HG02678 (cell line): ENCODE data around the gene DNASE2.
"Not testable (repeated sequence)": the region's sequence is repeated elsewhere in the genome, so short reads cannot be mapped to it uniquely, and the experiment has no call there.

Source experiments
- ATAC-seq: cut with Tn5 transposase; IDR thresholded peaks from one replicate; pipeline ENCODE4 v1.9.1; 2021; ENCODE audit warnings: mild to moderate bottlenecking, moderate library complexity; ENCODE audit not compliant: unreplicated experiment

DNASE2 gene, protein sequence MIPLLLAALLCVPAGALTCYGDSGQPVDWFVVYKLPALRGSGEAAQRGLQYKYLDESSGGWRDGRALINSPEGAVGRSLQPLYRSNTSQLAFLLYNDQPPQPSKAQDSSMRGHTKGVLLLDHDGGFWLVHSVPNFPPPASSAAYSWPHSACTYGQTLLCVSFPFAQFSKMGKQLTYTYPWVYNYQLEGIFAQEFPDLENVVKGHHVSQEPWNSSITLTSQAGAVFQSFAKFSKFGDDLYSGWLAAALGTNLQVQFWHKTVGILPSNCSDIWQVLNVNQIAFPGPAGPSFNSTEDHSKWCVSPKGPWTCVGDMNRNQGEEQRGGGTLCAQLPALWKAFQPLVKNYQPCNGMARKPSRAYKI

DNA sequence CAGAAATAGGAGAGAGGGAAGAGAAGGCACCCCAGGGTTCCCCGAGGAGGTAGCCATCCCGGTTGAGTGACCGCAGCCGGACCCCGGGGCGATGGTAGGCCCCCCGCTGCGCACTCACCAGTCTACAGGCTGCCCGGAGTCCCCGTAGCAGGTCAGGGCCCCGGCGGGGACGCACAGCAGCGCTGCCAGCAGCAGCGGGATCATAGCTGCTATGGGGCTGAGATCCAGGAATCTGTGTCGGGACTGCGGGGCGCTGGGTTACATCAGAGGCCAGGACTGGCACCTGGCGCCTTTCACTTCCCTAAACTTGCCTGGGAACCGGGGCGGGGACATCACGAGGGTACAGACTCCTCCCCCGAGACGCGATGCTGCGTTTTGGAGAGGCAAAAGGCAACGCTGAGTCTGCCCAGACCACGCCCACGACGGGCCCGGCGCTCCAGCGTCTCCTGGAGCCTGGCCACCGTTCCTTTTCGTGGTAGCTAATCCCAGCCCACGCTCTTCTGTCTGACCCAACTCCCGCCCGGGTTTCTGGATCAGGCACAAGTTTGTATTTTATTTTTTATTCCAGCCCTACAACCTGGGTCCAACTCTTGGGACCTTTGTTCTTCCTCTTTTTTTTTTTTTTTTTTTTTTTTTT, at the start of gene DNASE2:
DNASE2 (minus strand) TSS at position 278 of the 637 bp plus-strand sequence; CDS start at position 204, 74 bp downstream.
- ATAC-seq = peak; percentile 94

DNA sequence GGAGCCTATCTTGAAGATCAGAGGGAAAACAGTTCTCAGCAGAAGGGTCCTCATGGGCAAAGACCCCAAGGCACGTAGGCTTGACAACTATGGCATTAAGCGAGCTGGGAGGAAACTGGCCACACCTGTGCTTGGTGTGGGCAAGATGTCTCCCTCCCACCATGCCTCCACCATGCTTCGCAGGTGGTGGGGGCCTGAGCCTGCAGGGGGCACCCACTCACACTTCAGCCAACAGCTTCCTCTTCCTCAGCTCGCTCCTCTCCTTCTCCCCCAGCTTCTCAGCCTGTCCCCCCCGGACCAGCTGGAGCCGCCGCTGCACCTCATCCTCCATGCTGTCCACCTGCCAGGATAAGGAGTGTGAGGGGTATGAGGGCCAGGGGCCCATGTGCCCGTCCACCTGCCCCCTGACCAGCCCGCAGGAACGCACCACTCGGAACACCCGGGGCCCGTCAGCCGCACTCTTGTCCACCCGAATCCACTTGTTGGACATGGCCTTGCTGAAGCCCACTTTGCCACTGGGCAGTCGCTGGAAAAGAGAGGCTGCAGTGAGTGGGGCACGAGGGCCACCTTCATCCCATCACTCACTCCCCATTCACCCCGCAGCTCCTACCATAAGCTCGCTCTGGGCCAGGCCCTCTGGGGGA, 48.9 kb upstream of the DNASE2 start:
- ATAC-seq = no peak

DNA sequence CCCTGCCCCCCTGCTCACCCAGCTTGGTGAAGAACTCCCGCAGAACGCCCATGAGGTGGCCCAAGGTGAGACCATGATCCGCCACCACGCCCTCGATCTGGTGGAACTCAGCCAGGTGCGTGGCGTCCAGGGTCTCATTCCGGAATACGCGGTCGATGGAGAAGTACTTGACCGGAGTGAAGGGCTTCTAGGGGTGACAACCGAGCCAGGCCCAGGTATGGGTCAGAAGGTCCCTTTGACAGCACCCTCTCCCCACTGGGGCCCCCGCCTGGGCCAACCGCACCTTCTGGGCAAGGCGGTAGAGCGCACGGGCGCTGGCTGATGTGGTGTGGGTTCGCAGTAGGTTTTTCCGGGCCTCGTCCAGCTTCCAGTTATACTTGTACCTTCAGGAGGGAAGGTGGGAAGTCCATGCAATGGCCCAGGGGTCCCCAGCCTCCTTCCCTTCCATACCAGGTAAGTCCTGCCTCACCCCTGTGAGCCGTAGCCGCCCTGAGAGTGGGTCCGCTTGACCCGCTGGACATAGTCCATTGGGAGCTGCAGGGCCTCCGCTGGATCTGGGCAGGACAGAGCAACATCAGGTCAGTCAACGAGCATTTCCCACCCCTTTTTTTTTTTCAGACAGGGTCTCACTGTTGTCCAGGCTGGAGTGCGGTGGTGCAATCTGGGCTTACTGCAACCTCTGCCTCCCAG, 43.5 kb upstream of the DNASE2 start:
- no peak for ATAC-seq

DNA sequence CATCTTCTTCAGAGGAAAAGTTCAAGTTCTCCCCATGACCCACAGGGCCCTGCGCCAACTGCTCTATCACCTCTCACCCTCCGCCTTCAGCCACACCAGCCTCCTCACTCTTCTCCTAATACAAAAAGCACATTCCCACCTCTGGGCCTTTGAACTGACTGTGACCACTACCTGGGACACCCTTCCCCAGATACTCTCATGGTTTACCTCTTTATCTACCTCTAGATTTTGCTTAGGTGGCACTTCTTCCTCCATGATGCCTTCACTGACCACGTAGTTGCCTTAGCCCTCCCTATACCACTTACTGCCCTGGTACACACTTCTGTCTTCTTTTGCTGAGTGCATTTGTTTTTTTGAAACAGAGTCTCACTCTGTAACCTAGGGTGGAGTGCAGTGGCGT, 41.7 kb upstream of the DNASE2 start:
- no peak for ATAC-seq

DNA sequence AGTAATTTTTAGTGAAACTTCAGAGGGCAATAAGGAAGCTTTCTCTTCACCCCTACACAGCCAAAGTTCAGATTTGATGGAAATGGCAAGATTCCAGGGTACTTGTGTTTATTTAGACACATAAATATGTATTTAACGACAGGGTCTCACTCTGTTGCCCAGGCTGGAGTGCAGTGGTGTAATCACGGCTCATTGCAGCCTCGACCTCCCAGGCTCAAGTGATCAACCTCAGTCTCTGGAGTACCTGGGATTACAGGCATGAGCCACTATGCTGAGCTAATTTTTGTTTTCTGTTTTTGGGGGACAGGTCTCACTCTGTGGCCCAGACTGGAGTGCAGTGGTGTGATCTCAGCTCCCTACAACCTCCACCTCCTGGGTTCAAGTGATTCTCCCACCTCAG, 39.8 kb upstream of the DNASE2 start:
- no peak for ATAC-seq

DNA sequence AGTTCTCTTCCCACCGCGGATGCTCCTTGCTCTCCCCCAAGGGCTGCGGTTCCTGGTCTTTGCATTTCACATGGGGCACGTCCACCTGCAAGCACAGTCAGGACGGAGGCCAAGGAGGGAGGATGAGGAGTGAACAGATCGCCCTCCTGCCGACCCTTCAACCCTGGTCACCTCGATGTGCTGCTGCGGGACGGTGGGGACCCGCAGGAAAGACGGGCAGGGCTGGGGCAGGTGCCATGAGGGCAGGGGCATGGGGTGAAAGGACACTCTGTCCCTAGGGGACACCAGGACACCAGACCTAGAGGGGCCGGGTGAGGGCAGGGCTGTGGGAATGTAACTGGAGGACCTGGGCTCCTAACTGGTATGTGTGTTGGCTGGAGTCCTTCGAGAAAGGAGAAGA, 37.0 kb upstream of the DNASE2 start:
- ATAC-seq = no peak

DNA sequence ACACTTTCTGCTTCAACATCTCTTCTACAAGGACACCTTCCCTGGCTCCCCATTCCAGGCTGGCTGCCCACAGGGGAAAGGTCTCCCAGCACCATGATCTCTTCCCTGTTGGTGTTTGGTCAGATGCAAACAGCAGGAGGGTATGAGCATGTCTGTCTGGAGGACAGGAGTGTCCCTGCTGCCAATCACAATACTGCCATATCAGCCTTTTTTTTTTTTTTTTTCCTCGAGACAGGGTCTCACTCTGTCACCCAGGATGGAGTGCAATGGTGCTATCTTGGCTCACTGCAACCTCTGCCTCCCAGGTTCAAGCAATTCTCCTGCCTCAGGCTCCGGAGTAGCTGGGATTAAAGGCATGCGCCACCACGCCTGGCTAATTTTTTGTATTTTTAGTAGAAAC, 34.6 kb upstream of the DNASE2 start:
- ATAC-seq = not testable (repeated sequence)

DNA sequence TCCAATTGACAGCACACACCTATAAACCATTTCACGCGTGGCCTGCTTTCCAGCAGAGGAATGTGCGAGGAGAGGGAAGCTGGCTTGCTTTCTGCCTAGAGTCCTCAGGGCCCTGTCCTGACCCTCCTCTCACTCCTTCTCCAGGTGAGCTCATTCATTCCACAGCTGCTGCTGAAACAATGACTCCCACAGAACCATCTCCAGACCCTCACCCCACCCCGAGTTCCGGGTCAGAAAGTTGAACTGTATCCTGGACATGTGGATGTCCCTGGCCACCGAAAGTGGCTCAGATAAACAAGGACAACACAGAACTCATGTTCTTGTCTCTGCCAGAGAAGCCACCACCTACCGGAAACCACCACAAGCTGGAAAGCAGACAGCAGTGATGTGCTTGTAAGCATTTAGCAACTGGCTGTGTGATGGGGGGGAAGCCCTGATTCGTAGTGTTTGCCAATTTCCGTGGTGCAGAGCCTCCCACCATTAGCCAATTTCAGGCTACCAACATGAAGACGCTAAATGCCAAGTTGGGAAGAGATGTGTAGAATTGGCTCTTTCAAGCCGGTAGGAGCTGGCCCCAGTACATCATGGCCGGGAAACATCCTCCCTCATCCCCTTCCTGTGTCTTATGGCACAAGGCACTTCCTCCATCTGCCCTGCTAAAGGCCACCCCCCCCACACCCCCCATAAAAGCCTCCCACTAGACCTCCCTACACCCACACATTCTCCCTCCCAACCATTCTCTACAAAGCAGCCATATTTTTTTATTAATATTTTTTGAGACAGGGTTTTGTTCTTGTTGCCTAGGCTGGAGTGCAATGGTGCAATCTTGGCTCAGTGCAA, 32.8 kb upstream of the DNASE2 start:
- no peak for ATAC-seq

DNA sequence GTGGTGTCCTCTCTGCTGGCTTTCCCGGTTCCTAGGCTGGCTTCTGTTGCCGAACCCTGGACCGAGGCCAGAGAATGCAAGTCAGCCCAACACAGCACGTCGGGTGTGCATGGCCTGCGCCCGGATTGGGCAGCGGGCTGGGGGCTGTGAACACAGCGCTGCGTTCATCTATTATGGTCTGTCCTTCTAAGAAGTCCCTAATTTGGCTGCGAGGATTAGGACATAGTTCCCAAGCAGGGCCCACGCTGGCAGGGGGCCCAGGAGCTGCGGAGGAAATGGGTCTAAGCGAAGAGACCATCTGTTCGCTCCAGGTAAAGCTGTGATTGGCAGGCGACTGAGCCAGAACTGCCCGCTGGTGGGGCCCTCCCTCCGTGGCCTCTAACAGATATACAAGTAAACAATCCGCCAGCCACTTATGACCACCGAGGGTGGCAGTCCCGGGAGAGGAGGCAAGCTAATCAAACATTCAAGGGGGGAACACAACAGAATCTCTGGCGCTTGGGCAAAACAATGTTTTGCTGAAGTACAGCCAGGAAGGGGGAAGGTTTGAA, 31.8 kb upstream of the DNASE2 start:
- ATAC-seq = no peak

DNA sequence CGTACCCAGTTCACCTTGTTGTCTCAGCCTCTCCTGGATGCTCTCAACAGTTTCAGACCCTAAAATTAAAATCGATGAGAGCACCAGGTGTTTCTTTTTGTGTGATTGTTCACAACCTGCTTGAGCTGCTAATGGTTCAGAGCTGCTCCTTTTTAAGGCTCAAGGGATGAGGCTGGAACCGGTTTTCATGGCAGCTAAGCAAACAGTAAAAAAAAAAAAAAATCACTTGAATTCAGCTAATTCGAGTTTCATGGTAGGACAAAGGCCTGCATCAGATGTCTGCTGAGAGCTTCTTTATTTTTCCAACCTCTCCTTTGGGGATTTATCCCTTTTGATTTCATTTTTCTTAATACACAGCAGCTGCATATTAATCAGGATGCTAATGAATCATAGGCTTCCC, 31.3 kb upstream of the DNASE2 start:
- ATAC-seq = no peak

DNA sequence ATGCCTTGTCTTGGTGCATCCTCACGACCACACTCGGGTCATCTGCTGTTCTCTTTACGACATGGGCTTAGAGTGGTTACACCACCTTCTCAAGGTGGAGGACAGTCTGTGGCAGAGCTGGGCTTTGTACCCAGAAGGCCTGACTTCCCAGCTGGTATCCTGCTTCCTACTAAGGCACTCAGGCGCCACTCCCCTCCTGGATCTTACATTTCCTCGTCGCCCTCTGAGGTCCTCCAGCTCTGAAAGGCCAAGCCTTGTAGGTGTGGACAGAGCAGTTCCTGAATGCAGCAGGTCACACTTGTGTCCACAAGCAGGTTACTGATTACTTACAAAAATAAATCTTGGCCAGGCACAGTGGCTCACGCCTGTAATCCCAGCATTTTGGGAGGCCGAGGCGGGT, 25.9 kb upstream of the DNASE2 start:
- ATAC-seq = no peak

DNA sequence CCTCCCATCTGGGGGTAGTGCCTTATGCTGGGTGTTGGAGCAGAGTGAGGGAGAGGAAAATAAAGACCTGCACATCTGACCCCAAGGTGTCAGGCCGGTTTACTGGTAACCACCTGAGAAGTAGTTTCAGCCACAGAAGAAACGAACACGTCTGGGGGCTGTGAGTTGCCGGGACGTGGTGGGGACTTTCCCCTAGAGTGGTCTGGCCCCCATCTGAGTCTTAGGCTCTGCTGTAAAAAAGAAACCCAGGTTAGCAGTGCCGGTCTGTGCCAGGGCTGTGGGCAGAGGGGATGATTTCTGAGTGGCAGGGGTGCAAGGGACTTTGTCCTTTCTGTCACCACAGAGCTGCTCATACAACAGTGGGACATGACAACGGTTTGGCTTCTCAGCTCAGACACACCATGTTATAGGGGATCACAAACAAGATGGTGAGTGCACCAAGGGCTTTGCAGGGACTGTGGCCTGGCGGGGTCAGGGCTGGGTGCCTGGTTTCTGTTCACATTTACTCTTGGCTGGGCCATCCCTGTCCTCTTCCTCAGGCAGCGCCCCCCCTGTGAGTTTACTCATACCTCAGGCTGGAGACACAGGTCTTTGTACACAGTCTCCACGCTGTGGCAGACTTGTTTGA, 18.8 kb upstream of the DNASE2 start:
- peak; percentile 91 for ATAC-seq

DNA sequence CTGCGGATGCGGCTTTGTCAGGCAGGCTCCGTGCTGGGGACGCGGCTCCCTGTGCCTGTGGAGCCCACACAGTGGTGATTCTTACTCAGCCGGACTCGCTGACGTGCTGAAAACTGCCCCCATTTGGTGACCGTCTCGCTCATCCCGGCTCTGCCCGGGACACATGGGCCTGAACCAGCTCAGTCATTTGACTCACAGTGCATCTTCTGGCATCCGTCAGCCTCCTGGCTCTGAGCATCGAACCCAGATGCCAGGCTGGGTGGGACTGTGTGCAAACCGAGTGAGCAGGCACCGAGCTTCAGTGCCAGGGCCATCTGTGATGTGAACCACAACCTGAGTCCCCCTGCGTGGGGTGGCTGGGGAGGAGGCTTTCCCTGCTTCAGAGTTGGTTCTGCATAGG, 15.2 kb upstream of the DNASE2 start:
- ATAC-seq = no peak

DNA sequence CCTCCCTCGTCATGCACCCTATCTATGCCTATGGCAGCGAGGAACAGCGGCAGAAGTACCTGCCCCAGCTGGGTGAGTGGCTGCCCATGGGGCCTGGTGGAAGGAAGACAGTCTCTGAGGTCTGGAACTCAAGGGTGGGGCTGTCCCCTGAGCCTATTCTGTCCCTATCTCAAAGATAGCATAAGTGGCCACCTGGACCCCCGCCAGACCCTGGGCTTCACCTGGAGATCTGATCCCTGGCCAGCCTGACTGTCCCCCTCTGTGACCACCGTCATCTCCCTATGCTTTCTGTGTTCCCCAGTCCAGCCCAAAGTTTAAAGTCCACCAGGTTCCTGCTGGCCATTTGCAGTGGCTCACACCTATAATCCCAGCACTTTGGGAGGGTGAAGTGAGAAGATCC, 12.3 kb upstream of the DNASE2 start:
- no peak for ATAC-seq

DNA sequence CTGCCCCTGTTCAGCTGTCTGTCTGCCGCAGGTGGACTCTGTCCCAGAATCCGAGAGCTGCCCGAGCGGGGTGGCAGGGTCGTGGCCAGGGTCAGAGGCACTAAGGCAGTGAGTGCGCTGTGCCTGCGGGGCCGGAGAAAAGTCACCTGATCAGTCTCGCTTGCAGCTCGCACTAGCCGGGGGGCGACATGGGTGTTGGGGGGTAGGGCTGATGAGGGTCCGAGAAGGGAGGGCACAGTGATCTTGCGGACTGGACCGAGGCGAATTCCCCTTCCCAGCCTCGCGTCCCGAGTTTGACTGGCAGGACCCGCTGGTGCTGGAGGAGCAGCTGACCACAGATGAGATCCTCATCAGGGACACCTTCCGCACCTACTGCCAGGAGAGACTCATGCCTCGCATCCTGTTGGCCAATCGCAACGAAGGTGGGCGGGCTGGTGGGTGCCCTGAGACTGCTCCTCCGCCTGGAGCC, 10.3 kb upstream of the DNASE2 start:
- no peak for ATAC-seq

DNA sequence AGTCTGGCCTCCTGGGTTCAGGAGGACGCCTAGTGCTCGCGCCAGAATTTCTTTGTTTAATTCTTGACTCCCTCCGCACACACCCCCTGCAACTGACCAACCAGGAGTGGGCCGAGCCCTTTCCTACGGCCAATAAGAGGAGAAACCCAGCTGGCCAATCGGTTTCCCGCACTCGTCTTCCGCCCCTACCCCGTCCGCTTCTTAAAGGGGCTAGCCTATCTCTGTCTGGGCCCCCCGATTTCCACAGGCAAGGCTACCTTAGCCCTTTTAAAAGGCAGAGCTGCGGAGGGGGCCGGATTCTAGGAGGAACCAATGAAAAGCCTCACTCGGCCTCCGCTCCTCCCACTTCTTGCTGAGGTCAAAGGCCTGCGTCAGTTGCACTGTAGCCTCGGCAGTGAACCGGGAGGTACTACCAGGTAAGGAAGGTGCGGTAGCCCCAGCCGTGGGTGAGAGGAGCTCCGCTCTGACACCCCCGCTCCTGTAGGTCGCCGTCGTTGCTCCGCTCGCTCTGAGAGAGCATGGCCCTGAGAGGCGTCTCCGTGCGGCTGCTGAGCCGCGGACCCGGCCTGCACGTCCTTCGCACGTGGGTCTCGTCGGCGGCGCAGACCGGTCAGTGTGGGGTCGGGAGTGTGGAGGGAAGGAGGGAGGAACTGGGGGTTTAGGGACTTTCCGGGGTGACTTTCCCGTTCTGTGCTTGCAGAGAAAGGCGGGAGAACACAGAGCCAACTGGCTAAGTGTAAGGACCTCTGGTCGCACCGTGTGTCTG, 9.7 kb upstream of the DNASE2 start, which contains the start of gene GCDH:
GCDH (plus strand) TSS at position 374 of the 766 bp plus-strand sequence; CDS start at position 519, 145 bp downstream.
- peak; percentile 95 for ATAC-seq

DNA sequence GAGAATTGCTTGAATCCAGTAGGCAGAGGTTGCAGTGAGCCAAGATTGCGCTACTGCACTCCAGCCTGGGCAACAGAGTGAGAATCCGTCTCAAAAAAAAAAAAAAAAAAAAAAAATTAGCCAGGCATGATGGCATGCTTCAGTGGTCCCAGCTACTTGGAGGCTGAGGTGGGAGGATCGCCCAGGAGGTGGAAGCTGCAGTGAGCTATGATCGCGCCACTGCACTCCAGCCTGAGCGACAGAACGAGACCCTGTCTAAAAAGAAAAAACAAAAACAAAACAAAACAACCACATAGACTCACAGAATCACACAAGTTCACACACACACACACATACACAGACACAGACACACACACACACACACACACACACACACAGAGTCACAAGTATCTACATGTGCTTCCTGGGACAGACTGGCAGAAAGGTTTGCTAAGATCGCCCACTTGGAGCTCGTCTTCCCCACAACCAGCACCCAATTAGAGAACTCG, 9.1 kb upstream of the DNASE2 start:
- not testable (repeated sequence) for ATAC-seq

DNA sequence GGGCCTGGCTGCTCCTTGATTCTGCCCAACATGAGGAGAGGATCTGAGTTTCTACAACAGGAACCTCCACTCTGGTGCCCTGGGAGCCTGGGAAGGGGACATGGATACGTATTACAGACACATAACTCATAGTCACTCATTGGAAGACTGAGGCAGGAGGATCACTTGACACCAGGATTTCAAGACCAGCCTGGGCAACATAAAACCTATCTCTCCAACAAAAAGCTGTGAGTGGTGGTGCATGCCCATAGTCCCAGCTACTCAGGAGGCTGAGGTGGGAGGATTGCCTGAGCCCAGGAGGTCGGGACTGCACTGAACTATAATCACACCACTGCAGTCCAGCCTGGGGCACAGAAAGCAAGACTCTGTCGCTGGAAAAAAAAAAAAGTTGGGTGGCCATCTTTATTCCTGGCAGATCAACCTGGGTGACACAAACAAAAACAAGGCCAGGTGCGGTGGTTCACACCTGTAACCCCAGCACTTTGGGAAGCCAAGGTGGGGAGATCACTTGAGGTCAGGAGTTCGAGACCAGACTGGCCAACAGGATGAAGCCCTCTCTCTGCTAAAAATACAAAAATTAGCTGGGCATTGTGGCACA, 6.9 kb upstream of the DNASE2 start:
- no peak for ATAC-seq
